ENCODE measurements around the gene CFAP69. TPM values are rescaled to one million over a fixed set of nuclear protein-coding genes. Genes with fewer than 3 reads are reported as not detected.

The CFAP69 gene
- total and polyA plus RNA-seq, 10 of the 15 experiments (the other 5 are each of a cell fraction or from before 2014, with no cell fraction given): 0.11 to 3.1 (median 0.48) TPM; not detected in 1

- POLR2A ChIA-PET: interaction anchor here (0.6 kb wide), 1 partner anchor 114 kb away, joined by 4 read pairs; no protein-coding TSS in a partner anchor
- 54% methylated on average over 4 of the region's 4 CpGs for WGBS (ENCODE audit: insufficient coverage, insufficient replicate concordance, low lambda C conversion rate, missing lambda C conversion rate)
- in situ Hi-C loops (cut with MboI) (no loop called here), intact Hi-C loops (cut with micrococcal nuclease; ENCODE audit: unreplicated experiment) (no loop called here)
- no peak overlapping the region for H3K4me2 ChIP-seq (ENCODE audit: control insufficient read depth, insufficient read depth)
- no peak for FAIRE-seq
- no peaks in the 10 kb centered on the region for H3K27me3 ChIP-seq (replicated peaks in 1 of 2; ENCODE audit: control insufficient read depth in 2 of 2, insufficient read depth in 2 of 2, low read length in 1 of 2)
- no peak overlapping the region for H3K4me3 ChIP-seq
- H4K20me1 ChIP-seq (ENCODE audit: control insufficient read depth, insufficient read depth): no peaks in the 10 kb centered on the region
- no peak for TF ChIP-seq TBL1XR1 (IDR thresholded peaks at IDR 0.05; ENCODE audit: low read depth, low read length)
- TF ChIP-seq, protein P1, sequence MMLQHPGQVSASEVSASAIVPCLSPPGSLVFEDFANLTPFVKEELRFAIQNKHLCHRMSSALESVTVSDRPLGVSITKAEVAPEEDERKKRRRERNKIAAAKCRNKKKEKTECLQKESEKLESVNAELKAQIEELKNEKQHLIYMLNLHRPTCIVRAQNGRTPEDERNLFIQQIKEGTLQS (IDR thresholded peaks at IDR 0.05; ENCODE audit: borderline replicate concordance, extremely low read depth, low read depth, low read length): no peak
- TF ChIP-seq MEF2B (IDR thresholded peaks at IDR 0.05; ENCODE audit: partially characterized antibody, poor library complexity, severe bottlenecking): no peak
- TF ChIP-seq, protein P2, sequence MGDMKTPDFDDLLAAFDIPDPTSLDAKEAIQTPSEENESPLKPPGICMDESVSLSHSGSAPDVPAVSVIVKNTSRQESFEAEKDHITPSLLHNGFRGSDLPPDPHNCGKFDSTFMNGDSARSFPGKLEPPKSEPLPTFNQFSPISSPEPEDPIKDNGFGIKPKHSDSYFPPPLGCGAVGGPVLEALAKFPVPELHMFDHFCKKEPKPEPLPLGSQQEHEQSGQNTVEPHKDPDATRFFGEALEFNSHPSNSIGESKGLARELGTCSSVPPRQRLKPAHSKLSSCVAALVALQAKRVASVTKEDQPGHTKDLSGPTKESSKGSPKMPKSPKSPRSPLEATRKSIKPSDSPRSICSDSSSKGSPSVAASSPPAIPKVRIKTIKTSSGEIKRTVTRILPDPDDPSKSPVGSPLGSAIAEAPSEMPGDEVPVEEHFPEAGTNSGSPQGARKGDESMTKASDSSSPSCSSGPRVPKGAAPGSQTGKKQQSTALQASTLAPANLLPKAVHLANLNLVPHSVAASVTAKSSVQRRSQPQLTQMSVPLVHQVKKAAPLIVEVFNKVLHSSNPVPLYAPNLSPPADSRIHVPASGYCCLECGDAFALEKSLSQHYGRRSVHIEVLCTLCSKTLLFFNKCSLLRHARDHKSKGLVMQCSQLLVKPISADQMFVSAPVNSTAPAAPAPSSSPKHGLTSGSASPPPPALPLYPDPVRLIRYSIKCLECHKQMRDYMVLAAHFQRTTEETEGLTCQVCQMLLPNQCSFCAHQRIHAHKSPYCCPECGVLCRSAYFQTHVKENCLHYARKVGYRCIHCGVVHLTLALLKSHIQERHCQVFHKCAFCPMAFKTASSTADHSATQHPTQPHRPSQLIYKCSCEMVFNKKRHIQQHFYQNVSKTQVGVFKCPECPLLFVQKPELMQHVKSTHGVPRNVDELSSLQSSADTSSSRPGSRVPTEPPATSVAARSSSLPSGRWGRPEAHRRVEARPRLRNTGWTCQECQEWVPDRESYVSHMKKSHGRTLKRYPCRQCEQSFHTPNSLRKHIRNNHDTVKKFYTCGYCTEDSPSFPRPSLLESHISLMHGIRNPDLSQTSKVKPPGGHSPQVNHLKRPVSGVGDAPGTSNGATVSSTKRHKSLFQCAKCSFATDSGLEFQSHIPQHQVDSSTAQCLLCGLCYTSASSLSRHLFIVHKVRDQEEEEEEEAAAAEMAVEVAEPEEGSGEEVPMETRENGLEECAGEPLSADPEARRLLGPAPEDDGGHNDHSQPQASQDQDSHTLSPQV (IDR thresholded peaks at IDR 0.05): no peak
- TF ChIP-seq FOXK2 (IDR thresholded peaks at IDR 0.05): no peak
- H3K36me3 ChIP-seq (ENCODE audit: control insufficient read depth in 2 of 2, insufficient read depth in 2 of 2, low read length in 1 of 2): no peaks in the 10 kb centered on the region
- no peaks in the 10 kb centered on the region for H3K9me3 ChIP-seq (replicated peaks; ENCODE audit: control insufficient read depth, insufficient read depth, low read length)
- no peak overlapping the region for H2AFZ ChIP-seq (ENCODE audit: control insufficient read depth, low read depth, low read length)
- CTCF ChIA-PET: interaction anchor here (0.6 to 7.0 kb wide), 7 partner anchors 15 to 1378 kb away, joined by 3 to 121 read pairs (median 6); no protein-coding TSS in a partner anchor
- H3K4me1 ChIP-seq (ENCODE audit: control insufficient read depth, insufficient read depth, low read length): no peaks in the 10 kb centered on the region
- RAD21 ChIA-PET (ENCODE audit: unreplicated experiment): interaction anchor here (2.7 kb wide), 1 partner anchor 114 kb away, joined by 37 read pairs; no protein-coding TSS in a partner anchor
- no peak for DNase-seq (ENCODE audit: low read depth, low spot score)
- BruUV-seq (replicated peaks): no TSS peak
- no peak for ATAC-seq
- no peak overlapping the region for H3K27ac ChIP-seq (ENCODE audit: control insufficient read depth, insufficient read depth)
- no peaks in the 10 kb centered on the region for H3K79me2 ChIP-seq (ENCODE audit: control insufficient read depth, insufficient read depth, low read length)
- SMC1A ChIA-PET (ENCODE audit: uncharacterized antibody, unreplicated experiment): interaction anchor here (2.1 to 4.0 kb wide), 2 partner anchors 99 to 113 kb away, joined by 6 to 35 read pairs; no protein-coding TSS in a partner anchor
- no peak overlapping the region for H3K9ac ChIP-seq (ENCODE audit: control insufficient read depth, insufficient read depth, low read length)
Observed at GRCh38 chr7:90313907-90314306, 68.9 kb downstream of the CFAP69 start.

Measured in GM12878 (cell line).